Measurements from ENCODE around the gene BRAF.
A peak's percentile ranks its signal among the peaks of the same experiment; 100 is the strongest.
"Not testable (repeated sequence)": the region's sequence is repeated elsewhere in the genome, so short reads cannot be mapped to it uniquely, and the experiment has no call there.

BRAF gene

DNA sequence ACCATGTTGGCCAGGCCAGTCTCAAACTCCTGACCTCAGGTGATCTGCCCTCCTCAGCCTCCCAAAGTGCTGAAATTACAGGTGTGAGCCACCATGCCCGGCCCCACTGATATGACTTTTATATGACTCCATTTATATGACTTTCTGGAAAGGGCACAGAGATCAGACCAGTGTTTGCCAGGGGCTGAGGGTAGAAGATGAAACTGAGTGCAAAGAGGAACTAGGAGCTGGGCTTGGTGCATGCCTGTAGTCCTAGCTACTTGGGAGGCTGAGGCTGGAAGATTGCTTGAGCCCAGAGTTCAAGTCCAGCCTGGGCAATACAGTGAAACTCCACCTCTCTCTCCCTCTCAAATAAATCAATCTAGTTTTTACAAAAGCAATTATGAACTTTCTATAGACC is 7.5 kb downstream of the BRAF start:
- no peak for DNase-seq

DNA sequence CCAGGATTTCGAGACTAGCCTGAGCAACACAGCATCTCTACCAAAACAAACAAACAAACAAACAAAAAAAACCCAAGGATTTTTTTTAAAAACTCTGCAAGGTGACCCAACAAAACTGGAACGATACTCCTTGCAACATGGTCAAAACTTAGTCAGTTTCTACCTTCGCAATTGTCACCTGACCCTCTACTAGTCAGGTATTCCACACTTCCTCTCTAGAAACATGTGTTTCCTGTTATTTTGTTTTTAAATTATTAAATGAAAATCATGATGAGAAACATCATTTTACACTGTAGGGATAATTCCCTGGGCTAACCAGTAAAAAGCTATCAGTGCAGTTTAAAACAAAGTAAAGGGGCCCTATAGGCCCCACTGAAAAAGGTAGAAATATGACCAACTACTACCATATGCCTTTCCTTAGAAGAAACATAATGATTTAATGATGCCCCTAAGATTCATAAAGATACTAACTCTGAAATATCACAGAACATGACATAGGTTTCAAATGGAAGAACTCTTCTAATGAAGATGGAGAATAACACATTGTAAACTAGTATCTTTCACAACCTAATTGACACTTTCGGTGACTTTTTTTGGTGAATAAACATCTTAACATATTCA is 8.7 kb downstream of the BRAF start:
- no peak for DNase-seq

DNA sequence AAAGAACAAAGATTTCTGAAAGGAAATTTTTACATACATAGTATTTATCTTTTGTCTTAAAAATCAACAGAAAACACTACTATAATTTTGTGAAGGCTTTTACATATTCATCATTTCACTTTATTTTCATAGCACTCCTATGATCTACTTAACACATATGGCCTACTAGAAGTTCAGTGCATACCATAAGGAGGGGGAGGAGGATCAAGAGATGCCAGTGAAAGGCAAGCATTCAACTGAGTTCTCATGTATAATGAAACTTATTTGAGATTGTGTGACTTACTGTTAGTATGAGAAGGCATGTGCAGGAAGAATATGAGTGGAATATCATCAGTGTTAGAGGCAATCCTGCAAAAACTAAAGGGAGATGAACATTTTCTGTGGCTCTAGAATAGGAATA is 10.6 kb downstream of the BRAF start:
- no peak for DNase-seq

DNA sequence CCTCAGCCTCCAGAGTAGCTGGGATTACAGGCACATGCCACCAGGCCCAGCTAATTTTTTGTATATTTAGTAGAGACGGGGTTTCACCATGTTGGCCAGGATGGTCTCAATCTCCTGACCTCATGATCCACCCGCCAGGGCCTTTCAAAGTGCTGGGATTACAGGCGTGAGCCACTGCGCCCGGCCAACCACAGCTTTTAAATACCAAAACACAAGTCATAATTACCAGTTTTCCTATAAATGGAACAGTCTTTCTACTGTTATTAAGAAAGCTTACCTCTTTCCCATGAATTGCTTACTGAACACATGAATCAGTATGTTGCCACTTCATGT is 11.2 kb downstream of the BRAF start:
- not testable (repeated sequence) for DNase-seq

DNA sequence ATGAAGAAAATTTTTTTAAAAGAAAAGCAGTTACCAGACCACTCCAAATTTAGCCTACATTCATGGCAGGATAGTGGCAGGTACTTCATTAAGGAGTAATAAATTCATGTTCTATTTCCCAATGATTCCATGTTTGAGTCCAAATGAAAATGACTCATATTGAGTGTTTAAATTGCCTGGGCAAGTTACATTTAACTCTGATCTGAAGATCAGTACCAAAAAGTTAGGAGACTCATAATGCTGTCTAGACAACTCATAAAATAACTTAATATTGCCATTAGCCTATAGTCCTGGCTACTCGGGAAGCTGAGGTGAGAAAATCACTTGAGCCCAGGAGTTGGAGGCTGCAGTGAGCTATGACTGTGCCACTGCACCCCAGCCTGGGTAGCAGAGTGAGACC is 13.0 kb downstream of the BRAF start:
- DNase-seq: no peak

DNA sequence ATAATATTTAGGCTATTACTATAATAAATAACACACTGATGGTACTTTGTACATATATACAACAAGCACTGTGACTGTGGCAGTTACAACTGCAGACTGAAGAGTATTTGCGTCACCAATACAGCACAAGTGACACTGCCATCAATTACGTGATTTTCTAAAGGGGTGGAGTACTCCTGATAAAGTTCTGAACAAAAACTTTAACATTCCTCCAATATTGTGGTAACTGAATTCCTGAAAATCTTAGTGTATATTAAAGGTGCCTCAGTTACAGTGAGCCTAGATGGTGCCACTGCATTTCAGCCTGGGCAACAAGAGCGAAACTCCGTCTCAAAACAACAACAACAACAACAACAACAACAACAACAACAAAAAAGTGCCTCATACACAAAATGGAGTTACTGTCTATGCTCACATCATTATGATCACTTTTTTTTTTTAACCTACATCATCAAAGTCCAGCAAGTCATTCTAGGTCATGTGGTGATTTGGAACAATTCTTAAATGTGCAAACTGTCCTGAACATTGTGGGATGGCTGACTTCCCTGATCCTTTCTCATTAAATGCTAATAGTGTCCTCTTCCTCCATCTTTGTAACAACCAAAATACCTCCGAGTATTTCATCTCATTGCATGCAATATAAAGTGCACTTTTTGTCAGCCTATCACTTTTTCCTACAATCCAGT is 15.1 kb downstream of the BRAF start:
- DNase-seq: no peak

DNA sequence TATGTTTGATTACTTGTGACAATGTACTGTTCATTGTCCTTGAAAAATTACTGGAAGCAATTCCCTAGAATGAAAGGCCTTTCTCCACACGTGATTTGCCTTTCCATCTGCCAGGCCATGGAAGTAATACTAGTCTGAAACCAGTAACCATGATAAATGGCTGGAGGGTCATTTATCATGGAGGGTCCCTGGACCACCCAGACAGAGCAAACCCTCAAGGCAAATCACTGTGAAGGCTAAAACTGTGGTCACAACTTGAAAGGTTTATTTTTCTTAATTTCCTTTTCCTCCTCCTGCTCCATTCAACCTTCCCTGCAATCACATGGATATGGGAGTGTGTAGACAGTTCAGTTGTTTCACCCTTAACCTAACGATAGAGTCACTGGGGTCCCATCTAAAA is 16.4 kb downstream of the BRAF start:
- no peak for DNase-seq

DNA sequence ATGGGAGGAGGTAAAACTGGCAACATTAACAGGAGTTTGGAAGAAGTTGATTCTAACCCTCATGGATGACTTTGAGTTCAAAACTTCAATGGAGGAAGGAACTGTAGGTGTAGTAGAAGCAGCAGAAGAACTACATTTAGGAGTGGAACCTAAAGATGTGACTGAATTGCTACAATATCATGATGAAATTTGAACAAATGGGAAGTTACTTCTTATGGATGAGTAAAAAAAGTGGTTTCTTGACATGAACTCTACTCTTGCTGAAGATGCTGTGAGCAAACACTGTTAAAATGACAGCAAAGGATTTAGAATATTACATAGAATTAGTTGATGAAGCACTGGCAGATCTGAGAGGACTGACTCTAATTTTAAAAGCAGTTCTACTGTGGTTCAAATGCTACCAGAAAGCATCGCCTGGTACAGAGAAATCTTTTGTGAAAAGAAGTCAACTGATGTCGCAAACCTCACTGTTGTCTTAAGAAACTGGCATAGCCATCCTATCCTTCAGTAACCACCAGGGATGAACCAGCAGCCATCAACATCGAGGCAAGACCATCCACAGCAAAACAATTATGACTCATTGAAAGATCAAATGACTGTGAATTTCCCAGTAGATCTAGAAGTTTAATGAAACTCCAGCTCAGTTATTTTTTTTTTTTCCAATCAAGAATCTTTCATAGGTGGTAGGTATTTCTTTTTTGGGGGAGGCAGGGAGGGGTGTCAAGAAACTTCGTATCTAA is 20.8 kb downstream of the BRAF start:
- DNase-seq: no peak

DNA sequence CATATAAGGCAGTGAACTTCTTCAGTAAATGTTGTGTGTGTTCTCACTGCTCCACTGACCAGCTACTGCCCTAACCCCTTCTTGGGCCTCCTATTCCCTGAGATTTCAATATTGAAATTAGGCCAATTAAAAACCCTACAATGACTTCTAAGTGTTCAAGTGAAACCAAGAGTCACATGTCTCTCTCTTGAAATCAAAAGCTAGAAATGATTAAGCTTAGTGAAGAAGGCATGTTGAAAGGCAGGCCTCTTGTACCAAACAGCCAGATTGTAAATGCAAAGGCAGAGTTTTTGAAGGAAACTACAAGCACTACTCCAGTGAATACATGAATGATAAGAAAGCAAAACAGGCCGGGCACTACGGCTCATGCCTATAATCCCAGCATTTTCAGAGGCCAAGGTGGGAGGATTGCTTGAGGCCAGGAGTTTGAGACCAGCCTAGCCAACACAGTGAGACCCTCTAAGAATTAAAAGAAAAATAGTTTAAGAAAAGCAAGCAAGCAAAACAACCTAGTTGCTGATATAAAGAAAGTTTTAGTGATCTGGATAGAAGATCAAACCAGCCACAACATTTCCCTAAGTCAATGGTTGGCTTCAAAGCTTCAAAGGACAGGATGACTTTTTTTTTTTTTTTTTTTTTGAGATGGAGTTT is 22.3 kb downstream of the BRAF start:
- peak; percentile 10 for DNase-seq

DNA sequence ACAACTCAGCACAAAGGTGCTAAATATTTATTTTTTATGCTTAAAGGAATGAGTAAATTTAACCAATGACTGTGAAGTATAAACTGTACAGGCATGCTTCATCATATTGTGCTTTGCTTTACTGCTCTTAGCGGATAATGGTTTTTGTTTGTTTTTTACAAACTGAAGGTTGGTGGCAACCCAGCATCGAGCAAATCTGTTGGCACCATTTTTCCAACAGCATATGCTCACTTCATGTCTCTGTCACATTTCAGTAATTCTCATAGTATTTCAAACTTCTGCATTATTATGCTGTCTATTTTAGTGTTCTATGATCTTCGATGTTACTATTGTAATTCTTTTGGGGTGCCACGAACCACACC is 22.8 kb downstream of the BRAF start:
- no peak for DNase-seq

DNA sequence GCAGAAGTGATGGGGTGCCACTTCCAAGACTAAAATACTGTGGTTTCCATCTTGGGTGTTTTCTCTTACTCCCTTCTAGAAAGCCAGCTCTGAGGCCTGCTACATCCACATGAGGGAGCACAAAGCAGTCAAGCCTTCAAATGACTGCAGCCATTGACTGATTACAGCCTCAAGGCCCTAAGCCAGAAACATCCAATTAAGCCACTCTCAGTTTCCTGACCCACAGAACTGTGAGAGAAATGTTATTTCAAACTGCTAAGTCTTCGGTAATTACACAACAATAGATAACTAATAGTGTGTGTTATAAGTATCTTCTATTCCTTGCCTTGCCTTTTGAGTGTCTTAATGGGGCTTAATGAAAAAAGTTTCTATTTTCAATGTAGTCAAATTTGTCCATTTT is 24.8 kb downstream of the BRAF start:
- no peak for DNase-seq

DNA sequence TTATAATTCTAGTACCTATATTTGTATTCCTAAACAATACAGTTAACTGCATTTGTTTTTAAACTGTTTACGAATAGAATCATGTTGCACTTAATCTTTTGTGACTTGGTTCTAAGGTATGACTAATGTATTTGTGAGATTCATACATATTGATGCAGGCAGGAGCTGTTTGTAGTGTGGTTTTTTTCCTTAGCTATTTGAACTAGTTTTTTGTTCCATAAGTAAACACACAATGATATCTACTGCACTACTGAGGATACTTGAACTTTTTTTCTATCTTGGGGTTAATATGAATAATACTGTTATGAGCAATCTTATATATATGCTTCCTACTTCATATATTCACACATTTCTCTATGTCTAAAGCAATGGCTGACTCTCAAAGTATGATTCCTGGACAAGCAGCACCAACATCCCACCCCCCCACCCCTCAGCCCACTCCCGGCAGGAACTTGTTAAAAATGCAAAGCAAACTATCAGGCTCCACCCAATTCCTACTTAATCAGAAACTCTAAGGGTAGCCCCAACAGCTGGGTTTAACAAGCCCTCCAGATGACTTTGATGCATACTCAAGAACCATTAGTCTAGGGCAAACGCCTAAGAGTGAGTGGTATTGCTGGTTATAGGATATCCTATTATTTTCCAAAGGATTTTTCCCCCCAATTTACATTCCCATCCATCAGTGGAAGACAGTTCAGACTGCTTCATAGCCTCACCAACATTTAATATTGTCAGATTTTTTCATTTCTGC is 25.8 kb downstream of the BRAF start:
- peak; percentile 10 for DNase-seq

DNA sequence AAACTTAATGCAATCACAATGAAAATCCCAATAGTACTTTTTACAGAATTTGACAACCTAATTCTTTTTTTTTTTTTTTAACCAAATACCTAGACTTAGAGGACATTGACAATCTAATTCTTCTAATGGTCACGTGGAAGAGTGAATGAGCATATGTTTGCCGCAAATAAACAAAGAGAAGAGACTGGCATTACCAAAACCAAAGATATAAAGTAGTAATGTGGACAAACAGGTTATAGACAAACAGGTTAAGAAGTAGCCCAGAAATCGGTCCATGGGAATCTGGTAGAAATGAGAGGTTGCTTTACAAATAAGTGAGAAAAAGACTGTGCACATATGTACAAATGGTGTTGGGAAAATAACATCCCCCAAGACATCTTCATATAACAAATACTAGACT is 27.7 kb downstream of the BRAF start:
- no peak for DNase-seq

DNA sequence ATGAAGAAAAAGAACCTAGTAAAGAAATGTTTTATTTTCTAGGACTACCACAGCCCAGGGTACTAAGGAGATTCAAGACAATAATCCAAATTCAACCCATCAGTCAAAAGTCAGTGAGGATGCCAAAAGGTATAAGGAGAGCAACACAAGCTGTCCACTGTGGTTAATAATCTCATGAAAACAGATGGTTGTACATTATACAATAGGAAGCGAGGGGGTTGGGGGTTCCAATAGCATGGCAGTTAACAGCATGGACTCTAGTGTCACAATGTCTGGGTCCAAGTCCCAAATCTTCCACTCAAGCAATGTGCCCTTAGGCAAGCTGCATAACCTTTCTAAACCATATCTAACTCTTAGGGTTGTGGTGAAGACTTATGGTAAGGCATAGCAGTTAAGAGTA is 35.1 kb downstream of the BRAF start:
- DNase-seq: no peak

DNA sequence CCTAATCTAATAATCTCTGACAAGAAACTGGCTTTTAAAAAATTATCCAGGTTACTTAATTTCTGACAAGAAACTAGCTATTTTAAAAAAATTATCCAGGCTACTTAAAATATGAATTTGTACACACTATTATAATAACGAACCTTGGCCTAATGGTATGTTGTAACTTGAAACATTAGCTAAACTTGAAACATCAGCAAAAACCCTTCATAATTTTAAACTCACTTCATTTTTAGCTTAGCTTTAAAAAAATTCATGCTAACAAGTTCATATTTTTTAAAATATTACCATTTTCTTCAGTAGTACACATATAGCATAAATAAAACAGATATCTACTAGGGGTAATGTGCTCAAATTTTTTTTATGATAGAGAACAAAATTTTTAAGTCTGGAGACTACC is 35.6 kb downstream of the BRAF start:
- no peak for DNase-seq

DNA sequence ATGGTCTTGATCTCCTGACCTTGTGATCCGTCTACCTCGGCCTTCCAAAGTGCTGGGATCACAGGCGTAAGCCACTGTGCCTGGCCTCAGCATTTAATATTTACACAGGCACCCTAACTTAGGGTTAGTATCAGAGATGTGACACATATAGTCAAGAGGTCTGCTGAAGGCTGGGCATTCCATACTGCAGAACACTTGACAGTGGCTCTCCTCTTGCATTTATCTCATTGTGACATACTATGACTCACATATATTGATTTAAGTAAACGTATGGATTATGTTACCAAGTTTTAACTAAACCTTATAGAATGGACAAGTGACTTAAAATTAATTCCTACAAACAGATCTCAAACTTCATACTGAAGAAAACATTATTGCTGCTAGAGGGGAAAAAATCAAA is 36.6 kb downstream of the BRAF start:
- DNase-seq: no peak

DNA sequence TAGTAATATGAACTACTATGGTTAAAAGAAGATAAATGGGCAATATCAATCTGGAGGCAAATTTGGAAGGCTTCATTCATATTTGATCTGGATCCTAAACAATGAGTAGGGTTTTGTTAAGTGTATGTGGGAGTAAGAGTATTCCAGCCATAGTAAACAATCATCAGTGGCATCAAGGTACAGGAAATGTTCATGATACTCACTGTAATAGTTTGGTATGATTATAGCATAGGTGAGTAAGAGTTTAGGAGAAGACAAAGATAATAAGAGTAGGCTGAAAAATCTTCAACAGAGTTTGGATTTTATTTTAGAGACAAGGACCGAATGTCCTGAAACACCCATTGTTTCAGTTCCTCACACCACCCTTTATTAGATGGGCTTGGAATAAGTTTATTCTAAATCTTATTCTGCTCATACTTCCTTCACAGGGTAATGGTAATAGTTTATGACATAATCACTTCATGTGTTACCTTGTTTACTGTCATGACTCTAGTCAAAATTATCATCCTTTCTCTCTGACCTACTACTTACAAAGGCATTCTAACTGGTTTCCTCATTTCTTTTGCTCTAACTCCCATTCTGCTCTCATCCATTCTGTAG is 38.9 kb downstream of the BRAF start:
- no peak for DNase-seq

DNA sequence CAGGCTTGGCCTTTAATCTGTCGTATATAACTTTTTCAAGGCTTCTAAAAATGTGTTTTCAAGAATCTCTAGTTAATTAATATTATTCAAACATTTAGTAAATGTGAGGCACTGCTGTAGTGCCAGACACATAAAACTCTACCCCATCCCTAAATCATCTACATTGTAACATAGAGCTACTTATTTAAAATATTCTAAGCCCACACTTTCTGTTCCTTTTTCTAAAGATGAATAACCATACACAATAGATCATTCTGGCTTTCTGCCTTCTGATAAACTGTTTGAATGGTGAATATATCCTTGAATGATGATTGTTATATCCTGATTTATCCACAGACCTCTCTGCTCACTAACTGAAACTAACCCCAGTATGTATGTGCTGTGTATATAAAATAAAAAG is 41.4 kb downstream of the BRAF start:
- DNase-seq: no peak

DNA sequence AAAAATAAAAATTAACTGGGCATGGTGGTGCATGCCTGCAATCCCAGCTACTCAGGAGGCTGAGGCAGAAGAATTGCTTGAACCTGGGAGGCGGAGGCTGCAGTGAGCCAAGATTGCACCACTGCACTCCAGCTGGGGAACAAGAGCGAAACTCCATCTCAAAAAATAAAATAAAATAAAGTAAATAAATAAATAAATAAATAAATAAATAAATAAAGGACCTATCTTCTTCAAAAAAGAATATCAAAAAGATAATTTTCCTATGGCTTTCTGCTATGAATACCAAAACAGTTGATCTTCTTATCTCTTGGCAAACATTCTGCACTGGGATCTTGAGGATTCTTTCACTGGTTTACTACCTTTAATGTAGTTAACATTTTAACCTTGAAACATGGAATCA is 41.9 kb downstream of the BRAF start:
- DNase-seq: not testable (repeated sequence)

DNA sequence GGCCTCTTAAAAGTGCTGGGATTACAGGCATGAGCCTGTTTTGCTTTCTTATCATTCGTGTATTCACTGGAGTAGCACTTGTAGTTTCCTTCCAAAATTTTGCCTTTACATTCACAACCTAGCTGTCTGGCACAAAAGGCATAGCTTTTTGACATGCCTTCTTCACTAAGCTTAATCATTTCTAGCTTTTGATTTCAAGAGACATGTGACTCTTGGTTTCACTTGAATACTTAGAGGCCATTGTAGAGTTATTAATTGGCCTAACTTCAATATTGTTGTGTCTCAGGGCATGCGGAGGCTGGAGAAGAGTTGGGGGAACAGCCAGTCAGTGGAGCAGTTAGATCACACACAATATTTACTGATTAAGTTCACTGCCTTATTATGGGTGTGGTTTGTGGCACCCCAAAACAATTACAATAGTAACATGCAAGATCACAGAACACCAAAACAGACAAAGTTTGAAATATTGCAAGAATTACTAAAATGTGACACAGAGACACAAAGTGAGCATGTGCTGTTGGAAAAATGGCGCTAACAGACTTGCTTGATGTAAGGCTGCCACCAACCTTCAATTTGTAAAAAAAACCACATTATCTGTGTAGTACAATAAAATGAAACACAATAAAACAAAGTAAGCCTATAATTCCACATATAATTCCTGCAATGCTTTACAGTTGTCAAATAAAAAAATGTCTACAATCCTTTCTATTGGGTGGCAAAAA is 43.1 kb downstream of the BRAF start:
- DNase-seq: no peak

DNA sequence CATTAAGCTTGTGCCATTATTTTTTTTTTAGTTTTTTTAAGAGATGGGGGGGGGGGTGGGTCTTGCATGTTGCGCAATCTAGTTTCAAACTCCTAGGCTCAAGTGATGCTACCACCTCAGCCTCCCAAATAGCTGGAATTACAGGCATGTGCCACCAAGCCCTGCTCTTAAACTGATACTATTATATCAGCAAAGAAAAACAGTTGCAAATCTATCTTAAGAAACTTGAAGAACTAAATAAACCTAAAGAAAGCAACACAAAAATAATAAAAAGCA is 47.5 kb downstream of the BRAF start:
- no peak for DNase-seq

DNA sequence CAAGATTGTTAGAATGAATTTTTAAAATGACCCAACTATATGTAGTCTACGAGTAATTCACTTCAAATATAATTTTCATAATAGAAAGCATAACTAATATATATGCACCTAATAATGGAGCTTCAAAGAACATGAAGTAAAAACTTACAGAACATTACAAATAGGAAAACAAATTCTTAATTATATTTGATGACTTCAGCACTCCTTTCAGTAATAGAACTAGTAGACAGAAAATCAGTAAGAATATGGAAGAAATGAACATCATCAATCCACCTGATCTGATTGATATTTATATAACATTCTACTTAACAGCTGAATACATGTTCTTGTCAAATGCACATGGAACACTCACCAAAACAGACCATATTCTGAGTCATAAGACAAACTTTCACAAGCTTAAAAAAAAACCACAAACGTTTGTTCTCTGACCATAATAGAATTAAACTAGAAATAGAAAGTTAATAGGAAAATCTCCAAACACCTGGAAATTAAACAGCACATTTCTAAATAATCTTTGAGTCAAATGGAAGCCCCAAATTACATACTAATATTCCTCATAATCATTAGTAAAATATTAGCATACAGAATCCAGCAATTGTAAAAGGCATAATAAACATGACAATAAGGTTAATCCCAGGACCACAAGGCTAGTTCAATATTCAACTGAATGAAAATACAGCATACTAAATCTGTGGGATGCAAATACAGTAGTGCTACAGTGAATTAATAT is 48.0 kb downstream of the BRAF start:
- peak; percentile 37 for DNase-seq

All from CD4-positive, alpha-beta T cell treated with Interleukin-4 for 4 hours (primary cell).